Panc1 (cell line): ENCODE measurements around the gene JAM2.

Experiments used
- CTCF ChIP-seq: fragments of 450-650 bp; IDR thresholded peaks from 2 replicates; pipeline ENCODE4 v1.5.1; 2017; ENCODE audit warnings: mild to moderate bottlenecking
- POLR2AphosphoS5 ChIP-seq: IDR thresholded peaks from 2 replicates; pipeline ENCODE4 v1.6.1; 2012; ENCODE audit warnings: mild to moderate bottlenecking, low read depth, low read length, moderate library complexity

GRCh38 chr21:25756190-25756932 is 117.3 kb downstream of the JAM2 start:
- TF ChIP-seq CTCF (no peak), POLR2AphosphoS5 (no peak)
